ENCODE measurements around the gene CEP89. TPM values are rescaled to one million over a fixed set of nuclear protein-coding genes. Genes with fewer than 3 reads are reported as not detected.
"Not testable (repeated sequence)": the region's sequence is repeated elsewhere in the genome, so short reads cannot be mapped to it uniquely, and the experiment has no call there.

The CEP89 gene
- total RNA-seq, 1 experiment from 2014 or later: 31.1 TPM

DNA sequence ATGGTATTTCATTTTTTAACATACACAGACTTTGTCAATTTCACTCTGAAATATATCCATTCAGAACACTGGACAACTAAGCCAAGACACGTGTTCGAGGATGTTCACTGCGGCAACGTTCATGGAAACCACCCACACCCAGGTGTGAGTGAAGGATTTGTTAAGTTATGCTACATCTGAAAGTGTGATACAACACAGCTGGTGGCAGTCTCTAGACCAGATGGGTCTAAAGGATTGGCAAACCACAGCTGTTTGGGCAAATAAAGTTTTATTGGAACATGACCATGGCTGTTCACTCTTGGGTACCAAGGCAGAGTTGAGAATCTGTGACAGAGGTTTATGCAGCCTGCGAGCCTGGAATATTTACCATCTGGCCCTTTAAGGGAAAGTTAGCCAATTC, 114.2 kb downstream of the CEP89 start:
- Mint-ChIP-seq H3K36me3 (ENCODE audit: insufficient read depth, unreplicated experiment) (no peaks in the 10 kb centered on the region), H3K27me3 (ENCODE audit: unreplicated experiment) (no peaks in the 10 kb centered on the region), H3K4me1 (ENCODE audit: low read depth, unreplicated experiment) (no peaks in the 10 kb centered on the region), H3K27ac (ENCODE audit: unreplicated experiment) (no peak overlapping the region), H3K4me3 (ENCODE audit: low read depth, unreplicated experiment) (no peak overlapping the region), H3K9me3 (ENCODE audit: low read depth, unreplicated experiment) (no peaks in the 10 kb centered on the region)
- TF ChIP-seq, protein P1, sequence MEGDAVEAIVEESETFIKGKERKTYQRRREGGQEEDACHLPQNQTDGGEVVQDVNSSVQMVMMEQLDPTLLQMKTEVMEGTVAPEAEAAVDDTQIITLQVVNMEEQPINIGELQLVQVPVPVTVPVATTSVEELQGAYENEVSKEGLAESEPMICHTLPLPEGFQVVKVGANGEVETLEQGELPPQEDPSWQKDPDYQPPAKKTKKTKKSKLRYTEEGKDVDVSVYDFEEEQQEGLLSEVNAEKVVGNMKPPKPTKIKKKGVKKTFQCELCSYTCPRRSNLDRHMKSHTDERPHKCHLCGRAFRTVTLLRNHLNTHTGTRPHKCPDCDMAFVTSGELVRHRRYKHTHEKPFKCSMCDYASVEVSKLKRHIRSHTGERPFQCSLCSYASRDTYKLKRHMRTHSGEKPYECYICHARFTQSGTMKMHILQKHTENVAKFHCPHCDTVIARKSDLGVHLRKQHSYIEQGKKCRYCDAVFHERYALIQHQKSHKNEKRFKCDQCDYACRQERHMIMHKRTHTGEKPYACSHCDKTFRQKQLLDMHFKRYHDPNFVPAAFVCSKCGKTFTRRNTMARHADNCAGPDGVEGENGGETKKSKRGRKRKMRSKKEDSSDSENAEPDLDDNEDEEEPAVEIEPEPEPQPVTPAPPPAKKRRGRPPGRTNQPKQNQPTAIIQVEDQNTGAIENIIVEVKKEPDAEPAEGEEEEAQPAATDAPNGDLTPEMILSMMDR (IDR thresholded peaks at IDR 0.05; ENCODE audit: unreplicated experiment): no peak
- no TSS peak for BruUV-seq (replicated peaks)
- CTCF ChIA-PET: no interaction called here
- DNase-seq: no peak
- intact Hi-C loops (cut with micrococcal nuclease; ENCODE audit: unreplicated experiment): no loop called here

DNA sequence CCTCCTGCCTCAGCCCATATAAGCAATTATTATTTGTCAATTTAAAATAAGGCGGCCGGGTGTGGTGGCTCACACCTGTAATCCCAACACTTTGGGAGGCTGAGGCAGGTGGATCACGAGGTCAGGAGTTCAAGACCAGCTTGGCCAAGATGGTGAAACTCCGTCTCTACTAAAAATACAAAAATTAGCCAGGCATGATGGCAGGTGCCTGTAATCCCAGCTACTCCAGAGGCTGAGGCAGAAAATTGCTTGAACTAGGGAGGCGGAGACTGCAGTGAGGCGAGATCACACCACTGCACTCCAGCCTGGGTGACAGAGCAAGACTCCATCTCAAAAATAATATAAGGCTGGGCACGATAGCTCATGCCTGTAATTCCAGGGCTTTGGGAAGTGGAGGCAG, 114.9 kb downstream of the CEP89 start:
- H3K27ac Mint-ChIP-seq (ENCODE audit: unreplicated experiment); intact Hi-C loops (cut with micrococcal nuclease; ENCODE audit: unreplicated experiment); H3K9me3 Mint-ChIP-seq (ENCODE audit: low read depth, unreplicated experiment); CTCF ChIA-PET; BruUV-seq (replicated peaks); H3K4me1 Mint-ChIP-seq (ENCODE audit: low read depth, unreplicated experiment); H3K4me3 Mint-ChIP-seq (ENCODE audit: low read depth, unreplicated experiment); DNase-seq; H3K36me3 Mint-ChIP-seq (ENCODE audit: insufficient read depth, unreplicated experiment); H3K27me3 Mint-ChIP-seq (ENCODE audit: unreplicated experiment): not testable (repeated sequence)

DNA sequence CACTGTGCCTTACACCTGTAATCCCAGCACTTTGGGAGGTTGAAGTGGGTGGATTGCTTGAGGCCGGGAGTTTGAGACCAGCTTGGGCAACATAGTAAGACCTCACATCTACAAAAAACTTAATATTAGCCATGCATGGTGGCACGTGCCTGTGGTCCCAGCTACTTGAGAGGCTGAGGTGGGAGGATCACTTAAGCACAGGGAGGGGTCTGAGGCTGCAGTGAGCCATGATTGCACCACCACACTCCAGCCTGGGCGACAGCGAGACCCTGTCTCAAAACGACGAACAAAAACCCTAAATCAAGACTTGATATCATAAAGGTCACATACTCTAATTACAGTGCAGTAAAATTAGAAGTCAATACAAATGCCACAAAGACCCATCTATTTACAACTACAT, 119.5 kb downstream of the CEP89 start:
- intact Hi-C loops (cut with micrococcal nuclease; ENCODE audit: unreplicated experiment): no loop called here
- no peak for DNase-seq
- H3K27me3 Mint-ChIP-seq (ENCODE audit: unreplicated experiment): peaks cover 6% of the 10 kb centered on the region
- TF ChIP-seq, protein P1 (IDR thresholded peaks at IDR 0.05; ENCODE audit: unreplicated experiment): no peak
- H3K4me3 Mint-ChIP-seq (ENCODE audit: low read depth, unreplicated experiment): no peak overlapping the region
- no peaks in the 10 kb centered on the region for H3K4me1 Mint-ChIP-seq (ENCODE audit: low read depth, unreplicated experiment)
- no peaks in the 10 kb centered on the region for H3K9me3 Mint-ChIP-seq (ENCODE audit: low read depth, unreplicated experiment)
- no peaks in the 10 kb centered on the region for H3K36me3 Mint-ChIP-seq (ENCODE audit: insufficient read depth, unreplicated experiment)
- CTCF ChIA-PET: interaction anchor here (0.6 kb wide), 1 partner anchor 111 kb away, joined by 3 read pairs; no protein-coding TSS in a partner anchor
- H3K27ac Mint-ChIP-seq (ENCODE audit: unreplicated experiment): no peak overlapping the region
- BruUV-seq (replicated peaks): no TSS peak

DNA sequence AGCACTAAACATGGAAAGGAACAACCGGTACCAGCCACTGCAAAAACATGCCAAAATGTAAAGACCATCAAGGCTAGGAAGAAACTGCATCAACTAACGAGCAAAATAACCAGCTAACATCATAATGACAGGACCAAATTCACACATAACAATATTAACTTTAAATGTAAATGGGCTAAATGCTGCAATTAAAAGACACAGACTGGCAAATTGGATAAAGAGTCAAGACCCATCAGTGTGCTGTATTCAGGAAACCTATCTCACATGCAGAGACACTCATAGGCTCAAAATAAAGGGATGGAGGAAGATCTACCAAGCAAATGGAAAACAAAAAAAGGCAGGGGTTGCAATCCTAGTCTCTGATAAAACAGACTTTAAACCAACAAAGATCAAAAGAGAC, 123.7 kb downstream of the CEP89 start:
- DNase-seq; CTCF ChIA-PET; H3K9me3 Mint-ChIP-seq (ENCODE audit: low read depth, unreplicated experiment); intact Hi-C loops (cut with micrococcal nuclease; ENCODE audit: unreplicated experiment); H3K4me3 Mint-ChIP-seq (ENCODE audit: low read depth, unreplicated experiment); H3K36me3 Mint-ChIP-seq (ENCODE audit: insufficient read depth, unreplicated experiment); H3K4me1 Mint-ChIP-seq (ENCODE audit: low read depth, unreplicated experiment); H3K27ac Mint-ChIP-seq (ENCODE audit: unreplicated experiment); BruUV-seq (replicated peaks): not testable (repeated sequence)
- H3K27me3 Mint-ChIP-seq (ENCODE audit: unreplicated experiment): peaks cover 24% of the 10 kb centered on the region

DNA sequence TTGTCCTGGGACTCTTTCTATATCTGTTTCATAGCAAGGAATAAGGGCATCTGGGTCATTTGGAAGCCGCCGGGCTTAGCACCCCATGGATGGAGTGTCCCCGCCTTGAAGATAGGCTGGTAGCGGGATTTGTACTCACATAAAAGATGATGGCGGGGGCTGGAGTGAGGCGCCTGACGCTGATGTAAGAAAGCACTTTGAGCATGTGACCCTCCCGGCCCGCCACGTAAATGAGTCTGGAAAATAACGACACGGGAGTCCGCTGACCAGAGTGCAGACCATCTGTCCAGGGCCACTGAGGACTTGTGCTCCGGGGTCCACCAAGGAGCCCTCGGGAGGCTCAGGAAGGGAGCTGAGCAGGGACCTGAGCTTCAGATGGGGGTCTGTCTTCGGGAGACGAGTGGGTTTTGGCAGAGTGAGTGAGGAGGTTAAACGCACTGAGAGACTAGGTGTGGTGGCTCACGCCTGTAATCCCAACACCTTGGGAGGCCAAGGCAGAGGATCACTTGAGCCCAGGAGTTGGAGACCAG, 128.0 kb downstream of the CEP89 start:
- H3K36me3 Mint-ChIP-seq (ENCODE audit: insufficient read depth, unreplicated experiment): no peaks in the 10 kb centered on the region
- intact Hi-C loops (cut with micrococcal nuclease; ENCODE audit: unreplicated experiment): no loop called here
- TF ChIP-seq, protein P1 (IDR thresholded peaks at IDR 0.05; ENCODE audit: unreplicated experiment): no peak
- no peaks in the 10 kb centered on the region for H3K4me1 Mint-ChIP-seq (ENCODE audit: low read depth, unreplicated experiment)
- CTCF ChIA-PET: no interaction called here
- peaks cover 6% of the 10 kb centered on the region for H3K9me3 Mint-ChIP-seq (ENCODE audit: low read depth, unreplicated experiment)
- no peak for DNase-seq
- H3K27me3 Mint-ChIP-seq (ENCODE audit: unreplicated experiment): peaks cover 24% of the 10 kb centered on the region
- no TSS peak for BruUV-seq (replicated peaks)
- H3K27ac Mint-ChIP-seq (ENCODE audit: unreplicated experiment): no peak overlapping the region
- no peak overlapping the region for H3K4me3 Mint-ChIP-seq (ENCODE audit: low read depth, unreplicated experiment)
